H1 (cell line): ENCODE measurements around the gene TMEM18. TPM values are rescaled to one million over a fixed set of nuclear protein-coding genes. Genes with fewer than 3 reads are reported as not detected.

Source experiments
- BACH1 ChIP-seq: IDR thresholded peaks from 2 replicates; pipeline ENCODE4 v1.6.1; 2012; ENCODE audit warnings: low read length, improper control_type of control experiment
- CREB1 ChIP-seq: IDR thresholded peaks from 2 replicates; pipeline ENCODE4 v1.6.1; 2012; ENCODE audit warnings: inconsistent platforms
- RAD21 ChIP-seq, 2 experiments: IDR thresholded peaks in 1 of 2; conservative IDR thresholded peaks in 1 of 2; 2 replicates each; pipeline ENCODE4 v1.6.1; 2011; ENCODE audit warnings: low read depth in 2 of 2, low read length in 2 of 2, improper control_type of control experiment in 1 of 2, inconsistent platforms in 1 of 2, mild to moderate bottlenecking in 1 of 2, moderate library complexity in 1 of 2
- YY1 ChIP-seq: IDR thresholded peaks from 2 replicates; pipeline ENCODE4 v1.6.1; 2011; ENCODE audit warnings: low read depth, mild to moderate bottlenecking, low read length
- polyA plus RNA-seq, 7 experiments: library from polyadenylated mRNA; depleted of rRNA in 3 of 7; stranded (reverse) in 5 of 7; unstranded in 2 of 7; fragments of >200 nt in 5 of 7; fragments of 200-250 nt in 2 of 7; gene quantifications; 1 replicate in 5 of 7; 2 replicates in 1 of 7; 4 replicates in 1 of 7; pipeline versions ENCODE4 v1.2.1 to v1.2.3, GENCODE V29; 2011 to 2013; ENCODE audit warnings: missing spikeins in 2 of 7, mixed read lengths in 2 of 7
- total RNA-seq: library from RNA; stranded (reverse); fragmentation: NEBNext Ultra II Directional; extraction: Animal tissue kit (Norgen Biotek cat#: 25700); gene quantifications from 2 replicates; pipeline ENCODE4 v1.2.1, GENCODE V29; 2021

TMEM18 gene
- total and polyA plus RNA-seq, 2 of the 8 experiments (the other 6 are each of a cell fraction or from before 2014, with no cell fraction given), result 22.4 to 27.1 TPM

DNA sequence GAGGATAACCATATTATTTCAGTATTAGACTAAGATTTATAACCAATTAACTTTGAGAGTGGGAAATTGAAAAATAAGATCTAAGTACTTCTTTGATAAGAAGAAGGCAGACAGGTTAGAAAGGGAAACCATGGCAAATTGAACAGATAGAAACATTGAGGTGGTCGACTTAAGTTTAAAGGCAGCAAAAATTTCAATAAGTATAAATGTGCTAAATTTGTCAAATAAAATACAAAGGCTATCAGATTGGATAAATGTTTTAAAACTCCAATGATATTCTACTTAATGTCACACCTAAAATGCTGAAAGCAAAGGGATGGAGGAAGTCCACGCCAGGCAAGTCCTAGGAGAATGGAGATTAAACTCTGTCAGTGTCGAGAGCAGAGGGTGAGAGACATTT lies 59.2 kb downstream of the TMEM18 start (continued):
- TF ChIP-seq CREB1 (no peak), YY1 (no peak), RAD21 (IDR thresholded peaks at IDR 0.05 in 1 of 2, conservative IDR thresholded peaks at IDR 0.05 in 1 of 2; ENCODE audit: low read depth in 2 of 2, low read length in 2 of 2) (no peak), BACH1 (no peak)
